Activated B cell treated with CpG ODN at 0.5 μM for 24 hours (primary cell): ENCODE measurements around the gene PHRF1. TPM values are rescaled to one million over a fixed set of nuclear protein-coding genes. Genes with fewer than 3 reads are reported as not detected.
A peak's percentile ranks its signal among the peaks of the same experiment; 100 is the strongest.

Source experiments
- ATAC-seq: fragments of 200-7000 bp; cut with Tn5 transposase; one replicate; pipeline ENCODE4 v1.10.0; 2021; ENCODE audit warnings: low read depth, mild to moderate bottlenecking, moderate library complexity
- CTCF ChIA-PET: fragments of 350-600 bp; sonication (Branson Sonifier 250); formaldehyde crosslinking; loops from one replicate; lab custom pipeline; 2021; ENCODE audit warnings: antibody characterized with exemption; lab: Charles Lee
- POLR2A ChIA-PET: fragments of 350-600 bp; sonication (Branson Sonifier 250); formaldehyde crosslinking; loops from one replicate; lab custom pipeline; 2021; ENCODE audit warnings: antibody characterized with exemption; lab: Charles Lee
- DNase-seq: peaks from one replicate; pipeline ENCODE4 v3.0.0; 2022
- H3K27ac Mint-ChIP-seq: one replicate; pipeline ENCODE4 v1.8.0; 2020; ENCODE audit warnings: mixed read lengths
- H3K27me3 Mint-ChIP-seq: one replicate; pipeline ENCODE4 v1.8.0; 2021; ENCODE audit warnings: mixed read lengths
- H3K36me3 Mint-ChIP-seq: one replicate; pipeline ENCODE4 v1.8.0; 2021; ENCODE audit warnings: low read depth, mixed read lengths
- H3K4me1 Mint-ChIP-seq: one replicate; pipeline ENCODE4 v1.8.0; 2021; ENCODE audit warnings: mixed read lengths
- H3K4me3 Mint-ChIP-seq: one replicate; pipeline ENCODE4 v1.8.0; 2020; ENCODE audit warnings: mild to moderate bottlenecking, mixed read lengths
- H3K9me3 Mint-ChIP-seq: one replicate; pipeline ENCODE4 v1.8.0; 2020; ENCODE audit warnings: mixed read lengths
- CTCF ChIP-seq: fragments of 200-600 bp; IDR thresholded peaks from one replicate; pipeline ENCODE4 v1.8.0; 2022; ENCODE audit warnings: antibody characterized with exemption, mild to moderate bottlenecking
- intact Hi-C: fragments of 100-400 bp; cut with micrococcal nuclease; formaldehyde crosslinking; loops from one replicate; pipeline ENCODE4 v1.15.1; 2024
- total RNA-seq: library from RNA; stranded (reverse); gene quantifications from 2 replicates; pipeline ENCODE4 v1.2.3, GENCODE V29; 2022

Gene PHRF1
- total RNA-seq, 1 donor from 2014 or later: 49.6 TPM

DNA sequence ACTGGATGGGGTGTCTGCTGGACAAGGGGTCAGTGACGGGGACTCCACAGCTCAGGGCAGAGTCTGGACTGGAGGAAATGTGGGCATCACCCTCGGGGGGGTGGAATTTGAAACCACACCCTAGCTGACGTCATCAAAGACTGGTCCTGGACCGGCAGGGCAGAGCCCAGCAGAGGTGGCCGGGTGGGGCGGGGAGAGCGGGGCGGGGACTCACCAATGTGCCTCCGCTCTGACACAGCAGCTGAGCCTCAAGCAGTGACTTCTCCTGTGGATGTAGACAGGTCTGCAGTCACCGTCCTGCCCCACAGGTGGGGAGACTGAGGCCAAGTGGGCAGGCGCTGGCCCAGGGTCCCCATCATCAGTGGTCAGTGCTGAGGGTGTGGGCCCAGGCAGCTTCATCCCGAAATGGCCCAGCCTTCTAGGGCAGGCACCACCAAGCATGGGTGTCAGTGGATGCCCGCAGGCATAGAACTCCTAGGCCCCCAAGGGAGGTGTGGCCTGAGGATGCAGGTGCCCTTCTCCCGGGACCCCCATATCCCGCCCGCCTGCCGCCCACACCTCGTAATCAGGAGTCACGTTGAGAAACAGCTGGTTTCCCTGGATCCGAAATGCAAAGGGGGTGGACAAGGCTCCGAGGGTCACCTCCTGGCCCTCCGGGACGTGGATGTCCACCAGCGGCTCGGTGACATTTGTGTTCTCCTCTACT lies 47.9 kb downstream of the PHRF1 start:
- peaks cover 10% of the 10 kb centered on the region for H3K4me1 Mint-ChIP-seq
- no peak overlapping the region for H3K4me3 Mint-ChIP-seq
- DNase-seq: peak; percentile 14
- ChIA-PET POLR2A (no interaction called here), CTCF (no interaction called here)
- no peaks in the 10 kb centered on the region for H3K36me3 Mint-ChIP-seq
- no peak for TF ChIP-seq CTCF
- H3K27ac Mint-ChIP-seq: no peak overlapping the region
- H3K9me3 Mint-ChIP-seq: no peaks in the 10 kb centered on the region
- H3K27me3 Mint-ChIP-seq: peaks cover 19% of the 10 kb centered on the region
- ATAC-seq: no peak
- intact Hi-C loops: no loop called here

GRCh38 chr11:624705-625635 lies 48.7 kb downstream of the PHRF1 start, which contains the start of gene CDHR5:
CDHR5 (minus strand) TSS chr11:624955; CDS start chr11:624902, 53 bp downstream.
- intact Hi-C loops: no loop called here
- peaks cover 22% of the 10 kb centered on the region for H3K27me3 Mint-ChIP-seq
- no peak within 1 kb of the TSS for H3K27ac Mint-ChIP-seq
- no peaks in the 10 kb centered on the region for H3K9me3 Mint-ChIP-seq
- H3K36me3 Mint-ChIP-seq: no peaks in the 10 kb centered on the region
- H3K4me3 Mint-ChIP-seq: no peak within 1 kb of the TSS
- POLR2A ChIA-PET: no interaction called here
- no peak for TF ChIP-seq CTCF
- CTCF ChIA-PET: no interaction called here
- DNase-seq (no peak), ATAC-seq (no peak)
- peaks cover 14% of the 10 kb centered on the region for H3K4me1 Mint-ChIP-seq

DNA sequence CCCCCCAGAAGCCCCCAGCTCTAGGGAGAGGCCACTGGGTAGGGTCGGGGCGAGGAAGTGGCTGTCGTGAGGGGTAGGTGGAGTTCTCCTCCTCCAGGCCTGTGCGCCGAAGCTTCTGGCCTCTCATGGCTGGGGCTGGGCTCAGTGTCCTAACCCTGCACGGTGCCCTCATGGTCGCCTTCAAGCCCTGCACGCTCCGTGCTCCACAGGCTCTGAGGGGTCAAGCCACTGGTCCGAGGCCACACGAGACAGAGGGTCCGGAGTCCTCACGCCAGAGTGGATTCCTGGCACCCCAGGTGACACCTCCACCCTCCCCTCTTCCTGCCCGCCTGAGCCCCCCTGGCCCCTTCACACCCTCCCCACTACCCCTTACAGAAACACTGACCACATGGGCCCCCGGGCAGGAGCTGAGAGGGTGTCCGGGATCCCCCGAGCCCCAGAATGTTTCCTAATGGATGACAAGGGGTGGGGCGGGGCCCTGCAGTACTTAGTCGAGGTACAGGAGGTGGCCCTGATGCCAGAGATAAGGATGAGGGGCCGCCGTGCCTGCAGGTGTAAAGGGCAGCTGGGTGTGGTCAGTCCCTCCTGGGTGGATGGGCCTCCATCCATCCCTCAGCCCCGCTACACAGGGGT lies 49.5 kb downstream of the PHRF1 start:
- ChIA-PET POLR2A (no interaction called here), CTCF (no interaction called here)
- no peaks in the 10 kb centered on the region for H3K9me3 Mint-ChIP-seq
- H3K27ac Mint-ChIP-seq: no peak overlapping the region
- H3K27me3 Mint-ChIP-seq: peaks cover 25% of the 10 kb centered on the region
- DNase-seq (peak; percentile 14), ATAC-seq (no peak)
- H3K4me3 Mint-ChIP-seq: no peak overlapping the region
- no peaks in the 10 kb centered on the region for H3K36me3 Mint-ChIP-seq
- TF ChIP-seq CTCF: no peak
- H3K4me1 Mint-ChIP-seq: peaks cover 14% of the 10 kb centered on the region
- intact Hi-C loops: no loop called here

DNA sequence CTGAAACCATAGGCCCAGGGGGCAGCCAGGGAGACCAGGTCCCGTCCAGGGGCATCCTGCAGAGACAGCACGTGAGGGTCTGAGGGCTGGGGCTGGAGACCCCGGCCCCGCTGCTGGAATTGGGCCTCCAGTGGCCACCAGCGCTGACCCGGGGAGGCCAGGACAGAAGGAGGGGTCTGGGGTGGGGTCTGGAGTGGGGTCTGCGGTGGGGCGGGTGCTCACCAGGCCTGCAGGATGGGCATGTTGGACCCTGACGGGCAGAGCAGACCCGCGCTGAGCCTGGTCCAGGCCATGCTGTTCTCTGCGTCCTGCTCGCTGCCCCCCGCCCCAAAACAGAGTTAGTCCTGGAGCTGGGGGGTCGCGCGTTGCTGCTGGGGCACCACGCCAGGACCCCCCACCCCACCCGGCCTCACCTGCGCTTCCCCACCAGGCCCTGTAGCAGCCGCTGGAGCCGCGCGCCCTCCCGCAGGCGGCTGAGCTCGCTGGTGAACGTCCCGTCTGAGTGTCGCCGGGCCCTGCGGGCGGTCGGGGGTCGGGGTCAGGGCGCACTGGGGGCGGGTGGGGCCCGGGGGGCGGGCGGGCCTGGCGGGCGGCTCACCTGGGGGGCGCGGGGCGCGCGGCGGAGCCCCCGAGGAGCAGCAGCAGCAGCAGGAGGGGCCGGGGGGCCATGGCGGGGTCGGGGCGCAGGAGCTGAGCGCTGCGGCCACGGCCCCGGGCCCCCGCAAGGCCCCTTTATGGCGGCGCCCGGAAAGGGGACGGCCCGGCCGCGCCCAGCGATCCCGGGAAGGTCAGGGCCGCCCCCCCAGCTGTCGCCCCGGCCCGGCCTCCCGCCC lies 50.4 kb downstream of the PHRF1 start, which contains the start of gene SCT:
Gene SCT (minus strand): TSS at position 707 of the 833 bp plus-strand sequence. CDS start 38 bp downstream, at position 669.
- Mint-ChIP-seq H3K4me1 (peaks cover 14% of the 10 kb centered on the region), H3K27ac (no peak within 1 kb of the TSS), H3K9me3 (no peaks in the 10 kb centered on the region), H3K27me3 (peaks cover 25% of the 10 kb centered on the region), H3K4me3 (no peak within 1 kb of the TSS), H3K36me3 (no peaks in the 10 kb centered on the region)
- POLR2A ChIA-PET: interaction anchor here (0.6 kb wide), 1 partner anchor 27 kb away, joined by 6 read pairs; no protein-coding TSS in a partner anchor
- intact Hi-C loops: no loop called here
- no peak for ATAC-seq
- DNase-seq: peak; percentile 14
- TF ChIP-seq CTCF: no peak
- CTCF ChIA-PET: no interaction called here
